ENCODE data around the gene B3GNT9.

- no peak for TF ChIP-seq CTCF (conservative IDR thresholded peaks at IDR 0.05; ENCODE audit: low read depth, low read length)
- TF ChIP-seq EZH2 (IDR thresholded peaks at IDR 0.05; ENCODE audit: low read length, unreplicated experiment), result no peak
These were observed 2.0 kb downstream of the B3GNT9 start for GRCh38 chr16:67148656-67149275.
